K562 (cell line): Measurements from ENCODE around the gene HPD. TPM values are rescaled to one million over a fixed set of nuclear protein-coding genes. Genes with fewer than 3 reads are reported as not detected.

Source experiments
- CBFB ChIP-seq: sonication (generic); formaldehyde crosslinking; IDR thresholded peaks from 2 replicates; pipeline ENCODE4 v1.4.0; 2020; ENCODE audit warnings: mild to moderate bottlenecking, missing genetic modification reagents
- CGGBP1 ChIP-seq: fragments of 250-450 bp; sonication (Bioruptor Pico); IDR thresholded peaks from 2 replicates; pipeline ENCODE4 v1.9.0; 2021; ENCODE audit warnings: mild to moderate bottlenecking
- DNMT1 ChIP-seq: fragments of 450-650 bp; IDR thresholded peaks from 2 replicates; pipeline ENCODE4 v1.6.1; 2016; ENCODE audit warnings: antibody characterized with exemption, mild to moderate bottlenecking
- E2F4 ChIP-seq: sonication (generic); formaldehyde crosslinking; IDR thresholded peaks from 2 replicates; pipeline ENCODE4 v1.8.0; 2022; ENCODE audit warnings: mild to moderate bottlenecking, low read depth, missing genetic modification reagents
- EHMT2 ChIP-seq: fragments of 450-650 bp; IDR thresholded peaks from 2 replicates; pipeline ENCODE4 v1.6.1; 2018; ENCODE audit warnings: antibody characterized with exemption
- FOXA3 ChIP-seq, 2 experiments: fragments of 450-650 bp in 1 of 2; sonication (generic) in 1 of 2; formaldehyde crosslinking; IDR thresholded peaks in 1 of 2; conservative IDR thresholded peaks in 1 of 2; 2 replicates each; pipeline versions ENCODE4 v1.4.0 to v1.8.0; 2020 to 2022; ENCODE audit warnings: mild to moderate bottlenecking in 2 of 2, missing genetic modification reagents in 1 of 2
- HINFP ChIP-seq: fragments of 450-650 bp; conservative IDR thresholded peaks from 2 replicates; pipeline ENCODE4 v1.6.1; 2016; ENCODE audit warnings: missing genetic modification characterization, low read depth, mild to moderate bottlenecking, control low read depth, missing compliant biosample characterization
- HMGXB4 ChIP-seq: sonication (generic); formaldehyde crosslinking; IDR thresholded peaks from 2 replicates; pipeline ENCODE4 v1.8.1; 2023; ENCODE audit warnings: mild to moderate bottlenecking, missing genetic modification reagents
- MBD2 ChIP-seq: sonication (generic); IDR thresholded peaks from 2 replicates; pipeline ENCODE4 v1.6.1; 2016; ENCODE audit warnings: low read depth, borderline replicate concordance
- RBM22 ChIP-seq: fragments of 200-400 bp; formaldehyde crosslinking; IDR thresholded peaks from 2 replicates; pipeline ENCODE4 v1.6.1; 2018; ENCODE audit warnings: low read length, low read depth; ENCODE audit not compliant: poor library complexity, severe bottlenecking
- RUNX1 ChIP-seq: sonication (generic); IDR thresholded peaks from 2 replicates; pipeline ENCODE4 v1.6.1; 2016; ENCODE audit warnings: antibody characterized with exemption, low read depth
- SMAD4 ChIP-seq: fragments of 250-450 bp; sonication (Bioruptor Pico); conservative IDR thresholded peaks from 2 replicates; pipeline ENCODE4 v1.8.0; 2021; ENCODE audit warnings: inconsistent platforms, mild to moderate bottlenecking, moderate library complexity
- SMARCA4 ChIP-seq: fragments of 450-650 bp; IDR thresholded peaks from 2 replicates; pipeline ENCODE4 v1.6.1; 2016
- TEAD2 ChIP-seq: fragments of 450-650 bp; IDR thresholded peaks from 2 replicates; pipeline ENCODE4 v1.6.1; 2016; ENCODE audit warnings: missing genetic modification characterization, control low read depth, missing compliant biosample characterization
- TRIM28 ChIP-seq: fragments of 450-650 bp; IDR thresholded peaks from 2 replicates; pipeline ENCODE4 v1.6.1; 2017
- YY1 ChIP-seq, 3 experiments: IDR thresholded peaks; 2 replicates each; pipeline ENCODE4 v1.6.1; 2011; ENCODE audit warnings: low read length in 2 of 3, mild to moderate bottlenecking in 2 of 3, moderate library complexity in 2 of 3, borderline replicate concordance in 1 of 3, control low read depth in 1 of 3, low read depth in 1 of 3; ENCODE audit not compliant: insufficient read depth in 3 of 3, insufficient replicate concordance in 2 of 3, control insufficient read depth in 1 of 3, insufficient read length in 1 of 3; ENCODE audit errors: extremely low read depth in 1 of 3
- polyA plus RNA-seq, 8 experiments: library from polyadenylated mRNA; depleted of rRNA in 4 of 8; stranded (reverse) in 5 of 8; unstranded in 3 of 8; fragments of >200 nt; fragmentation: Nextera tagmentation in 2 of 8; fragmentation: Illumina TruSeq in 1 of 8; extraction: Ambion mirVana in 2 of 8; extraction: Trizol in 1 of 8; gene quantifications; 2 replicates each; pipeline versions ENCODE4 v1.2.1 to v1.2.3, GENCODE V29; 2011 to 2014; ENCODE audit warnings: inconsistent platforms in 1 of 8, missing spikeins in 1 of 8
- total RNA-seq, 7 experiments: library from RNA; depleted of rRNA in 6 of 7; stranded (reverse); fragments of >200 nt in 6 of 7; fragmentation: Illumina TruSeq in 2 of 7; extraction: Trizol in 2 of 7; gene quantifications; 2 replicates each; pipeline versions ENCODE4 v1.2.1 to v1.2.3, GENCODE V29; 2011 to 2021; ENCODE audit warnings: low replicate concordance in 1 of 7

Gene HPD
- total and polyA plus RNA-seq, 9 of the 15 experiments (the other 6 are each of a cell fraction or from before 2014, with no cell fraction given): 0.06 to 0.29 (median 0.07) TPM; not detected in 4

GRCh38 chr12:121799842-121800693, 58.6 kb downstream of the HPD start (continued):
- TF ChIP-seq CBFB (CRISPR knock-in tag) (no peak), E2F4 (CRISPR knock-in tag) (no peak), RBM22 (peak; percentile 82), HMGXB4 (CRISPR knock-in tag) (no peak; the same call in 1 of the 2 replicates), FOXA3 (CRISPR knock-in tag; conservative IDR thresholded peaks at IDR 0.05 in 1 of 2, IDR thresholded peaks at IDR 0.05 in 1 of 2) (0 out of 4 replicates have a peak, but pooled peaks of 1 of the 2 experiments have one; percentile 18), MBD2 (0 out of 2 replicates have a peak, but pooled peaks have one; percentile 42), RUNX1 (no peak), TRIM28 (no peak), TEAD2 (tag) (no peak), CGGBP1 (CRISPR knock-in tag) (no peak), DNMT1 (no peak), HINFP (no peak), SMARCA4 (peak; percentile 69), EHMT2 (no peak), SMAD4 (peak; percentile 93), YY1 (IDR thresholded peaks at IDR 0.05; ENCODE audit: borderline replicate concordance in 1 of 3, control insufficient read depth in 1 of 3, extremely low read depth in 1 of 3, insufficient read depth in 3 of 3, insufficient read length in 1 of 3, insufficient replicate concordance in 2 of 3, low read depth in 1 of 3, low read length in 2 of 3) (peak in 2 of 3 experiments; percentile 36 to 38)
